Hepatocyte (in vitro differentiated cells): Measurements from ENCODE around the gene ADAM10.

Experiments used
- EZH2 ChIP-seq: fragments of 200-600 bp; sonication (generic); IDR thresholded peaks from 2 replicates; pipeline ENCODE4 v1.6.1; 2016; ENCODE audit warnings: antibody characterized with exemption, mild to moderate bottlenecking, borderline replicate concordance
- EZH2phosphoT487 ChIP-seq: fragments of 200-600 bp; sonication (generic); IDR thresholded peaks from one replicate; pipeline ENCODE4 v1.6.1; 2018; ENCODE audit warnings: antibody characterized with exemption, mild to moderate bottlenecking, low read depth, moderate library complexity; ENCODE audit not compliant: unreplicated experiment, severe bottlenecking
- TF ChIP-seq, protein P1 (sequence below): fragments of 200-600 bp; sonication (generic); IDR thresholded peaks from 2 replicates; pipeline ENCODE4 v1.5.1; 2016; ENCODE audit warnings: antibody characterized with exemption, mild to moderate bottlenecking; ENCODE audit not compliant: poor library complexity

DNA sequence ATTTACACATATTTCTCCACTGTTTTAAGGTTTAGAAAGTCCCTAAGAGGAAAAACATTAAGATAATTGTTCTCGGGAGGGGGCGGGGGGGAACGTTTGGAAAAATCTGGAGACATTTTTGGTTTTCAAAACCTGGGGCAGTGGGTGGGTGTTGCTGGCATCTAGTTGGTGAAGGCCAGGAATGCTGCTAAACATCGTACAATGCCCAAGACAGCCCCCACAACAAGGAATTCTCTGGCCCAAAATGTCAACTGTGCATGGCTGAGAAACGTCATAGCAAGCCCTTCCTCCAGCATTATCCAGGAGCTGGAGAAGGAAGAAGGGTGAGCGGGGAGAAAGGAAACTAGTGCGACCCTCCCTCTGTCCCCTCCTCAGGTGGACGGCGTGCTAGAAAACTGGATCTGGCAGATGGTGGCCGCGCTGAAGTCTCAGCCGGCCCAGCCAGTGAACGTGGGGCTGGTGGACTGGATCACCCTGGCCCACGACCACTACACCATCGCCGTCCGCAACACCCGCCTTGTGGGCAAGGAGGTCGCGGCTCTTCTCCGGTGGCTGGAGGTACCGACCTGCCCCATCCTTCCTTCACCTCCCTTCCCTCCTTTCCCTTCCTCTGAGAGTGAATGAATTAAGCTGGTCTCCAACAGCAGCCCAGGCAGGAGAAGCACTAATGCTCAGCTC, 208.0 kb downstream of the ADAM10 start:
- TF ChIP-seq, protein P1, sequence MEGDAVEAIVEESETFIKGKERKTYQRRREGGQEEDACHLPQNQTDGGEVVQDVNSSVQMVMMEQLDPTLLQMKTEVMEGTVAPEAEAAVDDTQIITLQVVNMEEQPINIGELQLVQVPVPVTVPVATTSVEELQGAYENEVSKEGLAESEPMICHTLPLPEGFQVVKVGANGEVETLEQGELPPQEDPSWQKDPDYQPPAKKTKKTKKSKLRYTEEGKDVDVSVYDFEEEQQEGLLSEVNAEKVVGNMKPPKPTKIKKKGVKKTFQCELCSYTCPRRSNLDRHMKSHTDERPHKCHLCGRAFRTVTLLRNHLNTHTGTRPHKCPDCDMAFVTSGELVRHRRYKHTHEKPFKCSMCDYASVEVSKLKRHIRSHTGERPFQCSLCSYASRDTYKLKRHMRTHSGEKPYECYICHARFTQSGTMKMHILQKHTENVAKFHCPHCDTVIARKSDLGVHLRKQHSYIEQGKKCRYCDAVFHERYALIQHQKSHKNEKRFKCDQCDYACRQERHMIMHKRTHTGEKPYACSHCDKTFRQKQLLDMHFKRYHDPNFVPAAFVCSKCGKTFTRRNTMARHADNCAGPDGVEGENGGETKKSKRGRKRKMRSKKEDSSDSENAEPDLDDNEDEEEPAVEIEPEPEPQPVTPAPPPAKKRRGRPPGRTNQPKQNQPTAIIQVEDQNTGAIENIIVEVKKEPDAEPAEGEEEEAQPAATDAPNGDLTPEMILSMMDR = no peak
- TF ChIP-seq EZH2phosphoT487 = no peak
- no peak for TF ChIP-seq EZH2
